MM.1S (cell line): ENCODE results near the gene OSTN.

Source experiments
- DNase-seq: peaks from one replicate; pipeline ENCODE4 v3.0.0-alpha.2; 2015
- H2AFZ ChIP-seq: fragments of 300-600 bp; sonication (generic); 2 replicates; pipeline ENCODE4 v1.6.0; 2016; ENCODE audit warnings: antibody characterized with exemption, low read length
- H3F3A ChIP-seq: fragments of 300-600 bp; sonication (generic); 2 replicates; pipeline ENCODE4 v1.6.1; 2016; ENCODE audit warnings: mild to moderate bottlenecking, antibody characterized with exemption, low read length, moderate library complexity, mixed read lengths; ENCODE audit not compliant: insufficient read depth
- H3K27ac ChIP-seq: fragments of 300-600 bp; sonication (generic); 2 replicates; pipeline ENCODE4 v1.5.1; 2016; ENCODE audit warnings: mild to moderate bottlenecking, low read length
- H3K27me3 ChIP-seq: fragments of 300-600 bp; sonication (generic); replicated peaks from 2 replicates; pipeline ENCODE4 v1.6.0; 2016; ENCODE audit warnings: low read length; ENCODE audit not compliant: insufficient read depth
- H3K36me3 ChIP-seq: fragments of 300-600 bp; sonication (generic); replicated peaks from 2 replicates; pipeline ENCODE4 v1.6.1; 2016; ENCODE audit warnings: mild to moderate bottlenecking, low read length, mixed read lengths; ENCODE audit not compliant: insufficient read depth
- H3K4me1 ChIP-seq: fragments of 300-600 bp; sonication (generic); 2 replicates; pipeline ENCODE4 v1.6.1; 2016; ENCODE audit warnings: low read length, mixed read lengths
- H3K4me2 ChIP-seq: fragments of 300-600 bp; sonication (generic); 2 replicates; pipeline ENCODE4 v1.6.0; 2016; ENCODE audit warnings: low read depth, low read length
- H3K4me3 ChIP-seq: fragments of 300-600 bp; sonication (generic); 2 replicates; pipeline ENCODE4 v1.5.1; 2016; ENCODE audit warnings: low read length, mixed read lengths
- H3K79me2 ChIP-seq: fragments of 300-600 bp; sonication (generic); 2 replicates; pipeline ENCODE4 v1.6.1; 2016; ENCODE audit warnings: mixed run types, low read length, mixed read lengths
- H3K9ac ChIP-seq: fragments of 300-600 bp; sonication (generic); 2 replicates; pipeline ENCODE4 v1.6.1; 2016; ENCODE audit warnings: low read length, mixed read lengths
- H3K9me2 ChIP-seq: fragments of 300-600 bp; sonication (generic); replicated peaks from 2 replicates; pipeline ENCODE4 v1.6.1; 2016; ENCODE audit warnings: mild to moderate bottlenecking, low read length, mixed read lengths; ENCODE audit not compliant: insufficient read depth
- H3K9me3 ChIP-seq: fragments of 300-600 bp; sonication (generic); replicated peaks from 2 replicates; pipeline ENCODE4 v1.6.1; 2016; ENCODE audit warnings: mild to moderate bottlenecking, low read length, mixed read lengths; ENCODE audit not compliant: insufficient read depth
- H4K20me1 ChIP-seq: fragments of 300-600 bp; sonication (generic); 2 replicates; pipeline ENCODE4 v1.6.1; 2016; ENCODE audit warnings: mild to moderate bottlenecking, low read length, moderate library complexity, mixed read lengths; ENCODE audit not compliant: insufficient read depth
- CTCF ChIP-seq: fragments of 300-600 bp; sonication (generic); IDR thresholded peaks from 2 replicates; pipeline ENCODE4 v1.5.1; 2016; ENCODE audit warnings: antibody characterized with exemption, low read length, mixed read lengths
- EZH2 ChIP-seq: fragments of 300-600 bp; sonication (generic); optimal IDR thresholded peaks from 2 replicates; pipeline ENCODE3; 2017; ENCODE audit warnings: low read depth, mild to moderate bottlenecking, antibody characterized with exemption, low read length, mixed read lengths
- EZH2phosphoT487 ChIP-seq: fragments of 300-600 bp; sonication (generic); IDR thresholded peaks from 2 replicates; pipeline ENCODE4 v1.6.1; 2018; ENCODE audit warnings: antibody characterized with exemption, low read length

The OSTN gene

GRCh38 chr3:191260431-191261303 is 61.6 kb downstream of the OSTN start:
- H3K79me2 ChIP-seq, result no peaks in the 10 kb centered on the region
- H3K27ac ChIP-seq, result no peak overlapping the region
- H3K4me2 ChIP-seq, result no peak overlapping the region
- H3K36me3 ChIP-seq, result no peaks in the 10 kb centered on the region
- no peaks in the 10 kb centered on the region for H3K9me3 ChIP-seq
- TF ChIP-seq CTCF, result no peak
- no peak for TF ChIP-seq EZH2
- TF ChIP-seq EZH2phosphoT487, result no peak
- H3K27me3 ChIP-seq, result no peaks in the 10 kb centered on the region
- H3K9me2 ChIP-seq, result no peaks in the 10 kb centered on the region
- H2AFZ ChIP-seq, result no peak overlapping the region
- H3K9ac ChIP-seq, result no peak overlapping the region
- no peaks in the 10 kb centered on the region for H3F3A ChIP-seq
- H3K4me1 ChIP-seq, result no peaks in the 10 kb centered on the region; the same call in 1 of the 2 replicates
- H3K4me3 ChIP-seq, result no peak overlapping the region
- no peaks in the 10 kb centered on the region for H4K20me1 ChIP-seq
- DNase-seq, result no peak

GRCh38 chr3:191261304-191261638 is 62.2 kb downstream of the OSTN start:
- Histone ChIP-seq H3K4me1 (no peaks in the 10 kb centered on the region), H3K9me3 (no peaks in the 10 kb centered on the region), H2AFZ (no peak overlapping the region), H3K27ac (no peak overlapping the region), H4K20me1 (no peaks in the 10 kb centered on the region), H3K36me3 (no peaks in the 10 kb centered on the region), H3K4me2 (no peak overlapping the region), H3K9me2 (no peaks in the 10 kb centered on the region), H3K4me3 (no peak overlapping the region), H3K9ac (no peak overlapping the region), H3K79me2 (no peaks in the 10 kb centered on the region), H3K27me3 (no peaks in the 10 kb centered on the region), H3F3A (no peaks in the 10 kb centered on the region)
- TF ChIP-seq CTCF (no peak), EZH2 (no peak), EZH2phosphoT487 (no peak)
- no peak for DNase-seq

- H2AFZ ChIP-seq, result no peak overlapping the region
- no peaks in the 10 kb centered on the region for H3K27me3 ChIP-seq
- H3K9me2 ChIP-seq, result no peaks in the 10 kb centered on the region
- H3K79me2 ChIP-seq, result no peaks in the 10 kb centered on the region
- no peak overlapping the region for H3K4me2 ChIP-seq
- H3K9me3 ChIP-seq, result no peaks in the 10 kb centered on the region
- H3K4me3 ChIP-seq, result no peak overlapping the region
- no peak overlapping the region for H3K9ac ChIP-seq
- no peaks in the 10 kb centered on the region for H3F3A ChIP-seq
- H3K36me3 ChIP-seq, result no peaks in the 10 kb centered on the region
- no peak for DNase-seq
- no peaks in the 10 kb centered on the region for H4K20me1 ChIP-seq
- H3K4me1 ChIP-seq, result no peaks in the 10 kb centered on the region
- TF ChIP-seq EZH2, result no peak
- TF ChIP-seq CTCF, result no peak
- no peak for TF ChIP-seq EZH2phosphoT487
- no peak overlapping the region for H3K27ac ChIP-seq
These were observed 63.6 kb downstream of the OSTN start for GRCh38 chr3:191262650-191263049.
